ENCODE data around the gene TMEM213. TPM values are rescaled to one million over a fixed set of nuclear protein-coding genes. Genes with fewer than 3 reads are reported as not detected.

The TMEM213 gene
- total RNA-seq, 4 donors from 2014 or later: 0.25 TPM; not detected in 3

GRCh38 chr7:138854115-138854645, 56.4 kb downstream of the TMEM213 start:
- Histone ChIP-seq H3K9me3 (peaks cover 0 to 12% (median 0%) of the 10 kb centered on the region in 3 donors), H3K4me1 (no peaks in the 10 kb centered on the region), H3K27ac (no peak overlapping the region), H3K36me3 (peaks cover 0 to 29% of the 10 kb centered on the region in 2 donors), H3K4me3 (no peak overlapping the region), H3K27me3 (no peaks in the 10 kb centered on the region)
- 96 to 98% methylated on average over 5 of the region's 5 CpGs for WGBS, 2 donors (ENCODE audit: low coverage in 1 of 2)
- TF ChIP-seq POLR2AphosphoS5 (IDR thresholded peaks at IDR 0.05): no peak
- no peak for TF ChIP-seq CTCF (IDR thresholded peaks at IDR 0.05)
- TF ChIP-seq POLR2A (IDR thresholded peaks at IDR 0.05): no peak
- TF ChIP-seq EP300 (IDR thresholded peaks at IDR 0.05): no peak
- ATAC-seq: no peak

GRCh38 chr7:138857728-138858127, 59.9 kb downstream of the TMEM213 start:
- TF ChIP-seq POLR2A (IDR thresholded peaks at IDR 0.05) (no peak), POLR2AphosphoS5 (IDR thresholded peaks at IDR 0.05) (no peak), CTCF (IDR thresholded peaks at IDR 0.05) (no peak), EP300 (IDR thresholded peaks at IDR 0.05) (no peak)
- Histone ChIP-seq H3K9me3 (peaks cover 0 to 12% (median 0%) of the 10 kb centered on the region in 3 donors), H3K27ac (no peak overlapping the region), H3K27me3 (no peaks in the 10 kb centered on the region), H3K36me3 (peaks cover 0 to 23% of the 10 kb centered on the region in 2 donors), H3K4me1 (no peaks in the 10 kb centered on the region), H3K4me3 (no peak overlapping the region)
- no peak for ATAC-seq

- Histone ChIP-seq H3K27me3 (no peaks in the 10 kb centered on the region), H3K4me3 (no peak overlapping the region), H3K27ac (no peak overlapping the region), H3K36me3 (peaks cover 0 to 33% of the 10 kb centered on the region in 2 donors), H3K9me3 (peaks cover 0 to 12% (median 0%) of the 10 kb centered on the region in 3 donors), H3K4me1 (no peaks in the 10 kb centered on the region)
- ATAC-seq: no peak
- 93 to 100% methylated on average over 2 to 3 of the region's 16 CpGs for WGBS, 2 donors (ENCODE audit: low coverage in 1 of 2)
- no peak for TF ChIP-seq CTCF (IDR thresholded peaks at IDR 0.05)
- no peak for TF ChIP-seq EP300 (IDR thresholded peaks at IDR 0.05)
- TF ChIP-seq POLR2AphosphoS5 (IDR thresholded peaks at IDR 0.05): no peak
- no peak for TF ChIP-seq POLR2A (IDR thresholded peaks at IDR 0.05)
These were observed 63.3 kb downstream of the TMEM213 start for GRCh38 chr7:138861051-138861450.

- WGBS, 2 donors (ENCODE audit: low coverage in 1 of 2): 83 to 91% methylated on average over 1 to 6 of the region's 9 CpGs
- Histone ChIP-seq H3K9me3 (no peaks in the 10 kb centered on the region), H3K27me3 (no peaks in the 10 kb centered on the region), H3K4me1 (no peaks in the 10 kb centered on the region), H3K27ac (no peak overlapping the region), H3K36me3 (peaks cover 0 to 38% of the 10 kb centered on the region in 2 donors), H3K4me3 (no peak overlapping the region)
- no peak for ATAC-seq
- TF ChIP-seq POLR2AphosphoS5 (IDR thresholded peaks at IDR 0.05) (no peak), CTCF (IDR thresholded peaks at IDR 0.05) (no peak), EP300 (IDR thresholded peaks at IDR 0.05) (no peak), POLR2A (IDR thresholded peaks at IDR 0.05) (no peak)
These were observed 66.1 kb downstream of the TMEM213 start for GRCh38 chr7:138863931-138864330.

- H3K4me1 ChIP-seq: no peaks in the 10 kb centered on the region
- H3K4me3 ChIP-seq: no peak overlapping the region
- 93 to 100% methylated on average over 1 to 3 of the region's 3 CpGs for WGBS, 2 donors (ENCODE audit: low coverage in 1 of 2)
- TF ChIP-seq POLR2AphosphoS5 (IDR thresholded peaks at IDR 0.05): no peak
- no peak for TF ChIP-seq POLR2A (IDR thresholded peaks at IDR 0.05)
- TF ChIP-seq EP300 (IDR thresholded peaks at IDR 0.05): no peak
- TF ChIP-seq CTCF (IDR thresholded peaks at IDR 0.05): no peak
- H3K36me3 ChIP-seq: peaks cover 0 to 45% of the 10 kb centered on the region in 2 donors
- H3K27me3 ChIP-seq: no peaks in the 10 kb centered on the region
- H3K9me3 ChIP-seq: no peaks in the 10 kb centered on the region
- ATAC-seq: no peak
- no peak overlapping the region for H3K27ac ChIP-seq
These were observed 66.9 kb downstream of the TMEM213 start for GRCh38 chr7:138864667-138865066.

Measured in gastroesophageal sphincter (tissue), 4 donors.